Measurements from ENCODE around the gene RTEL1.

RTEL1 gene

GRCh38 chr20:63738687-63739129 is 80.6 kb downstream of the RTEL1 start:
- no peak for TF ChIP-seq CTCF (IDR thresholded peaks at IDR 0.05; ENCODE audit: extremely low read depth, insufficient read depth, missing control alignments)
- peak; percentile 55 for DNase-seq (ENCODE audit: low spot score)
- in situ Hi-C loops (cut with MboI; ENCODE audit: low pct_unique_long_range_greater_than_20kb, low sequenced_read_pairs, unreplicated experiment), result no loop called here

- peak; percentile 99 for DNase-seq (ENCODE audit: low spot score)
- no peak for TF ChIP-seq CTCF (IDR thresholded peaks at IDR 0.05; ENCODE audit: extremely low read depth, insufficient read depth, missing control alignments)
- in situ Hi-C loops (cut with MboI; ENCODE audit: low pct_unique_long_range_greater_than_20kb, low sequenced_read_pairs, unreplicated experiment), result no loop called here
Observed at GRCh38 chr20:63739130-63740069, 81.3 kb downstream of the RTEL1 start, which contains the start of gene SLC2A4RG. TSS of gene SLC2A4RG (plus strand) at chr20:63739776. CDS start at chr20:63739913, 137 bp downstream.

- TF ChIP-seq CTCF (IDR thresholded peaks at IDR 0.05; ENCODE audit: extremely low read depth, insufficient read depth, missing control alignments), result no peak
- peak; percentile 80 for DNase-seq (ENCODE audit: low spot score)
- in situ Hi-C loops (cut with MboI; ENCODE audit: low pct_unique_long_range_greater_than_20kb, low sequenced_read_pairs, unreplicated experiment), result no loop called here
Observed at GRCh38 chr20:63740070-63740626, 82.0 kb downstream of the RTEL1 start.

- peak; percentile 79 for DNase-seq (ENCODE audit: low spot score)
- in situ Hi-C loops (cut with MboI; ENCODE audit: low pct_unique_long_range_greater_than_20kb, low sequenced_read_pairs, unreplicated experiment), result no loop called here
- peak; percentile 22 for TF ChIP-seq CTCF (IDR thresholded peaks at IDR 0.05; ENCODE audit: extremely low read depth, insufficient read depth, missing control alignments)
Observed at GRCh38 chr20:63740627-63741353, 82.7 kb downstream of the RTEL1 start.

GRCh38 chr20:63741354-63741675 is 83.2 kb downstream of the RTEL1 start:
- in situ Hi-C loops (cut with MboI; ENCODE audit: low pct_unique_long_range_greater_than_20kb, low sequenced_read_pairs, unreplicated experiment), result no loop called here
- TF ChIP-seq CTCF (IDR thresholded peaks at IDR 0.05; ENCODE audit: extremely low read depth, insufficient read depth, missing control alignments), result no peak
- no peak for DNase-seq (ENCODE audit: low spot score)

GRCh38 chr20:63741676-63742380 is 83.7 kb downstream of the RTEL1 start:
- in situ Hi-C loops (cut with MboI; ENCODE audit: low pct_unique_long_range_greater_than_20kb, low sequenced_read_pairs, unreplicated experiment), result no loop called here
- no peak for TF ChIP-seq CTCF (IDR thresholded peaks at IDR 0.05; ENCODE audit: extremely low read depth, insufficient read depth, missing control alignments)
- DNase-seq (ENCODE audit: low spot score), result peak; percentile 36

All from GM13977 (cell line).